Lower leg skin (tissue), 3 donors: ENCODE measurements around the gene GABRE.

Experiments used
- CTCF ChIP-seq, 3 donors: fragments of 450-650 bp; IDR thresholded peaks; one replicate each; pipeline ENCODE4 v1.5.1; 2016; ENCODE audit warnings: antibody characterized with exemption in 3 of 3, mild to moderate bottlenecking in 3 of 3, moderate library complexity in 2 of 3
- POLR2A ChIP-seq, 2 donors: fragments of 450-650 bp; IDR thresholded peaks; one replicate each; pipeline ENCODE4 v1.6.1; 2016 to 2017; ENCODE audit warnings: antibody characterized with exemption in 2 of 2, mild to moderate bottlenecking in 1 of 2, moderate library complexity in 1 of 2

- TF ChIP-seq POLR2A (IDR thresholded peaks at IDR 0.05) (no peak), CTCF (IDR thresholded peaks at IDR 0.05) (no peak)
These were observed 45.4 kb downstream of the GABRE start for GRCh38 chrX:151929126-151929525.
